NCI-H524 treated with DMSO at 0.1 percent for 48 hours (cell line): ENCODE results near the gene CLDN3.
"Not testable (repeated sequence)": the region's sequence is repeated elsewhere in the genome, so short reads cannot be mapped to it uniquely, and the experiment has no call there.

Experiments used
- DNase-seq: peaks from one replicate; lab custom pipeline; 2025; lab: John Stamatoyannopoulos, UW

CLDN3 gene

GRCh38 chr7:73736885-73737284 is 33.2 kb downstream of the CLDN3 start:
- DNase-seq, result no peak

DNA sequence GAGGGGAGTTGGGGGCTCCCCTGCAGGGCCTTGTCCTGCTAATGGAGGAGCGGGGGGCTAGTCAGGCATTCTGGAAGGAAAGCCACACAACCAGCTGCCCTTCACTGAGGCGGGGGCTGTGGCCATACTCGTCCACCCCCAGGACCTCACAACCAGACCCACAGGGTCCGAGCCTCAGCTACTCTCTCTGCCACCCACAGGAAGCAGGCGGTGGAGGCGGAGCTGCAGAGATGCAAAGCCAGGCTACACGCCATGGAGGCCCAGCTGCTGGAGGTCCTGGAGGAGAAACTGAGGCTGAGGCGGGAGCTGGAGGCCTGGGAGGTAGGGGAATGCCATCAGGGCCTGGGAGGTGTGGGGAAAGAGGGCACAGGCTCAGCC is 34.6 kb downstream of the CLDN3 start:
- DNase-seq, result no peak

- peak; percentile 31 for DNase-seq
Observed at GRCh38 chr7:73734619-73735527, 35.2 kb downstream of the CLDN3 start.

GRCh38 chr7:73732397-73732796 is 37.7 kb downstream of the CLDN3 start:
- DNase-seq, result no peak

GRCh38 chr7:73730485-73730884 is 39.6 kb downstream of the CLDN3 start:
- DNase-seq, result no peak

GRCh38 chr7:73728551-73728950 is 41.5 kb downstream of the CLDN3 start:
- no peak for DNase-seq

DNA sequence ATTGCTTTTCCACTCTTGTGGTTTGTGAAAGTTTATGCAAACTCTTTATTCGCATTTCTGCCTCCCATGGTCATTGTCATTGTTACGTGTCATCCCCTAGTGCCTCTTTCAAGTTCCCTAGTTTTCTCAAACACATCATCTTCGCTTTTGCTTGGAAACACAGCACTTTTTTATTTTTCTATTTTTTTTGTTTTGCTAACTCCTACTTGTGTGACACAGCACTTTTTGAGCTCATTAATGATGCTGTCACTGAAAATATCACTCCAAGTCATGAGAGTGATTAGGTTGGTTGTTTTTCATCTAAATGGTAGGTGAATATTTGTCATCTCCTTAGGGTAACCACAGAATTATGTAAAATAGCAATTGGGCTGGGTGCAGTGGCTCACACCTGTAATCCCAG is 42.1 kb downstream of the CLDN3 start:
- DNase-seq, result no peak

GRCh38 chr7:73726083-73726466 is 44.0 kb downstream of the CLDN3 start:
- no peak for DNase-seq

- no peak for DNase-seq
Observed at GRCh38 chr7:73723813-73724212, 46.3 kb downstream of the CLDN3 start.

DNA sequence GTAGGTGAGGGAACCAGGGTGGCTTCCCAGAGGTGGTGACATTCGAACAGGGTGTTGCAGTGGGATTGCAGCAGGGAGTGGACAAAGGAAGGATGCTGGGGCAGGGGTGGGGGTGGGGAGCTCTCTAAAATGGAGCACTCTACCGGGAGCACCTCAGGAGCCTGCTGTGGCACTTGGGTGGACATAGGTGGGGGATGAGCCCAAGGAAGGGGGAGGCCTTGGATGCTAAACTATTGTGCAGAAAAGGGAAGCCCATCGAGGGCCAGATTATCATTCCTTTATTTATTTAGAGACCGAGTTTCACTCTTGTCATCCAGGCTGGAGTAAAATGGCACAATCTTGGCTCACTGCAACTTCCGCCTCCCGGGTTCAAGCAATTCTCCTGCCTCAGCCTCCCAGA is 47.3 kb downstream of the CLDN3 start:
- DNase-seq, result no peak

DNA sequence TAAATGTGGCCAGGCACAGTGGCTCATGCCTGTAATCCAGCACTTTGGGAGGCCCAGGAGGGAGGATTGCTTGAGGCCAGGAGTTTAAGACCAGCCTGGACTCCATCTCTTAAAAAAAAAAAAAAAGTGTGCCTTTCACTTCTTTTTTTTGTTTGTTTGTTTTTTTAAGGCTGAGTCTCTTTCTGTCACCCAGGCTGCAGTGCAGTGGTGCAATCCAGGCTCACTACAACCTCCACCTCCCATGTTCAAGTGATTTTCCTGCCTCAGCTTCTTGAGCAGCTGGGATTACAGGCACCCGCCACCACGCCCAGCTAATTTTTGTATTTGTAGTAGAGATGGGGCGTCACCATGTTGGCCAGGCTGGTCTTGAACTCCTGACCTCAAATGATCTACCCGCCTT is 47.9 kb downstream of the CLDN3 start:
- DNase-seq, result not testable (repeated sequence)

GRCh38 chr7:73721377-73721817 is 48.7 kb downstream of the CLDN3 start:
- DNase-seq, result peak; percentile 27

GRCh38 chr7:73720443-73720842 is 49.6 kb downstream of the CLDN3 start:
- DNase-seq, result not testable (repeated sequence)

DNA sequence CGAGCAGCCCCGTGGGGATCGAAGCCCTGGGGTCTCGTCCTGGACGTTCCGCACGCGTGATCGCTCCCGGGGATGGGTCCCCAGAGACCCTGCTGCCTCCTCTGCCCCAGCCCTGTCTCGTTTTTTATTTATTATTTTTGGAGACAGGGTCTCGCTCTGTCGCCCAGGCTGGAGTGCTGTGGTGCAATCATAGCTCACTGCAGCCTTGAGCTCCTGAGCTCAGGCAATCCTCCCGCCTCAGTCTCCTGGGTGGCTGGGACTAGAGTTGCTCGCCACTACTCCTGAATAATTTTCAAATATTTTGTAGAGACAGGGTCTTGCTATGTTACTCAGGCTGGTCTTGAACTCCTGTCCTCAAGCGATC is 50.3 kb downstream of the CLDN3 start:
- DNase-seq, result no peak
